ENCODE measurements around the gene DTX3L.

The DTX3L gene

GRCh38 chr3:122621112-122621511 lies 57.0 kb downstream of the DTX3L start:
- no peak overlapping the region for H3K4me3 ChIP-seq (ENCODE audit: low read depth, low read length)
- no peak for DNase-seq
- TF ChIP-seq, protein P1, sequence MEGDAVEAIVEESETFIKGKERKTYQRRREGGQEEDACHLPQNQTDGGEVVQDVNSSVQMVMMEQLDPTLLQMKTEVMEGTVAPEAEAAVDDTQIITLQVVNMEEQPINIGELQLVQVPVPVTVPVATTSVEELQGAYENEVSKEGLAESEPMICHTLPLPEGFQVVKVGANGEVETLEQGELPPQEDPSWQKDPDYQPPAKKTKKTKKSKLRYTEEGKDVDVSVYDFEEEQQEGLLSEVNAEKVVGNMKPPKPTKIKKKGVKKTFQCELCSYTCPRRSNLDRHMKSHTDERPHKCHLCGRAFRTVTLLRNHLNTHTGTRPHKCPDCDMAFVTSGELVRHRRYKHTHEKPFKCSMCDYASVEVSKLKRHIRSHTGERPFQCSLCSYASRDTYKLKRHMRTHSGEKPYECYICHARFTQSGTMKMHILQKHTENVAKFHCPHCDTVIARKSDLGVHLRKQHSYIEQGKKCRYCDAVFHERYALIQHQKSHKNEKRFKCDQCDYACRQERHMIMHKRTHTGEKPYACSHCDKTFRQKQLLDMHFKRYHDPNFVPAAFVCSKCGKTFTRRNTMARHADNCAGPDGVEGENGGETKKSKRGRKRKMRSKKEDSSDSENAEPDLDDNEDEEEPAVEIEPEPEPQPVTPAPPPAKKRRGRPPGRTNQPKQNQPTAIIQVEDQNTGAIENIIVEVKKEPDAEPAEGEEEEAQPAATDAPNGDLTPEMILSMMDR (IDR thresholded peaks at IDR 0.05; ENCODE audit: low read depth, low read length, missing control alignments): no peak
- H3K36me3 ChIP-seq (replicated peaks): no peaks in the 10 kb centered on the region
- no peak overlapping the region for H3K27ac ChIP-seq
- in situ Hi-C loops (cut with HindIII; ENCODE audit: low pct_ligation_motif_present, low sequenced_read_pairs): no loop called here
- no peaks in the 10 kb centered on the region for H3K27me3 ChIP-seq (replicated peaks)

- no peaks in the 10 kb centered on the region for H3K27me3 ChIP-seq (replicated peaks)
These were observed 59.1 kb downstream of the DTX3L start for GRCh38 chr3:122623031-122623829.

More at GRCh38 chr3:122623031-122623829, 59.1 kb downstream of the DTX3L start:
- TF ChIP-seq, protein P1 (IDR thresholded peaks at IDR 0.05; ENCODE audit: low read depth, low read length, missing control alignments): no peak
- Histone ChIP-seq H3K4me3 (ENCODE audit: low read depth, low read length) (no peak overlapping the region), H3K36me3 (replicated peaks) (no peaks in the 10 kb centered on the region), H3K27ac (no peak overlapping the region)
- in situ Hi-C loops (cut with HindIII; ENCODE audit: low pct_ligation_motif_present, low sequenced_read_pairs): no loop called here
- DNase-seq: no peak
